Measurements from ENCODE around the gene LPP. TPM values are rescaled to one million over a fixed set of nuclear protein-coding genes. Genes with fewer than 3 reads are reported as not detected.

The LPP gene
- polyA plus RNA-seq, 1 donor (not counting 4 experiments of a cell fraction or from before 2014, with no cell fraction given) = 16.0 TPM

DNA sequence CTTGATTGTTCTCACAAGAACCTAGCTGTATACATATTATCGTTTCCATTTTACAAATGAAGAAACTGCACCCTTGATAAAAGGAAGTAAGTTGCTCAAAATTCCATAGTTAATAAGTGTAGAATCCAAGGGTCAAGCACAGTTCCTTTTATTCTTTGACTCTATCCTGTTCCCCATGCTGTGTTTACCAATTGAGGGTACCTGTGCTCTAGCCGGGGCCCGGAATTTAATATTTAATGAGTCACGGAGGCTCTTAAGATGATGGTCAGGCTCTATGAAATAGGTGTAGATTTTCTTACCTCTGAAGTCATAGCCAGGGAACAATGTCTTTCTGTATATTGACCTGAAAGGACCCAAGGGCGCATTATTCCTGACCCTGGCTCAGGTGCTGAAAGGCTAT is 65.2 kb downstream of the LPP start:
- Histone ChIP-seq H3K79me2 (ENCODE audit: control insufficient read depth, insufficient read depth, low read length) (peaks cover 41% of the 10 kb centered on the region), H3K9me3 (ENCODE audit: control insufficient read depth, low read depth, low read length) (no peaks in the 10 kb centered on the region), H2AFZ (ENCODE audit: control insufficient read depth, low read length) (no peak overlapping the region), H3K4me2 (ENCODE audit: control insufficient read depth, extremely low read depth, insufficient read depth, low read depth, low read length) (no peak overlapping the region), H3K4me1 (ENCODE audit: control insufficient read depth, extremely low read depth, insufficient read depth, low read length) (peaks cover 8% of the 10 kb centered on the region), H3K9me1 (ENCODE audit: control insufficient read depth, extremely low read depth, insufficient read depth, low read length) (no peaks in the 10 kb centered on the region), H3K9ac (ENCODE audit: control insufficient read depth, extremely low read depth, insufficient read depth, low read length) (no peak overlapping the region), H3K4me3 (ENCODE audit: control insufficient read depth in 2 of 3, extremely low read depth in 1 of 3, insufficient read depth in 2 of 3, low read depth in 1 of 3, low read length in 3 of 3) (no peak overlapping the region), H3K36me3 (ENCODE audit: control insufficient read depth in 2 of 2, extremely low read depth in 1 of 2, insufficient read depth in 2 of 2, low read length in 2 of 2) (peaks cover 1 to 5% of the 10 kb centered on the region in 2 experiments), H4K20me1 (ENCODE audit: control insufficient read depth, extremely low read depth, insufficient read depth, low read length) (peaks cover 7% of the 10 kb centered on the region), H3K27ac (ENCODE audit: control insufficient read depth, insufficient read depth, low read length) (no peak overlapping the region), H3K27me3 (ENCODE audit: control insufficient read depth, extremely low read depth, insufficient read depth, low read length) (no peaks in the 10 kb centered on the region)
- no peak for FAIRE-seq
- DNase-seq (ENCODE audit: low read depth, low spot score) = no peak
- TF ChIP-seq EZH2 (IDR thresholded peaks at IDR 0.05; ENCODE audit: low read length) = no peak
- TF ChIP-seq, protein P1, sequence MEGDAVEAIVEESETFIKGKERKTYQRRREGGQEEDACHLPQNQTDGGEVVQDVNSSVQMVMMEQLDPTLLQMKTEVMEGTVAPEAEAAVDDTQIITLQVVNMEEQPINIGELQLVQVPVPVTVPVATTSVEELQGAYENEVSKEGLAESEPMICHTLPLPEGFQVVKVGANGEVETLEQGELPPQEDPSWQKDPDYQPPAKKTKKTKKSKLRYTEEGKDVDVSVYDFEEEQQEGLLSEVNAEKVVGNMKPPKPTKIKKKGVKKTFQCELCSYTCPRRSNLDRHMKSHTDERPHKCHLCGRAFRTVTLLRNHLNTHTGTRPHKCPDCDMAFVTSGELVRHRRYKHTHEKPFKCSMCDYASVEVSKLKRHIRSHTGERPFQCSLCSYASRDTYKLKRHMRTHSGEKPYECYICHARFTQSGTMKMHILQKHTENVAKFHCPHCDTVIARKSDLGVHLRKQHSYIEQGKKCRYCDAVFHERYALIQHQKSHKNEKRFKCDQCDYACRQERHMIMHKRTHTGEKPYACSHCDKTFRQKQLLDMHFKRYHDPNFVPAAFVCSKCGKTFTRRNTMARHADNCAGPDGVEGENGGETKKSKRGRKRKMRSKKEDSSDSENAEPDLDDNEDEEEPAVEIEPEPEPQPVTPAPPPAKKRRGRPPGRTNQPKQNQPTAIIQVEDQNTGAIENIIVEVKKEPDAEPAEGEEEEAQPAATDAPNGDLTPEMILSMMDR (optimal IDR thresholded peaks at IDR 0.05 in 1 of 3, IDR thresholded peaks at IDR 0.05 in 1 of 3, conservative IDR thresholded peaks at IDR 0.05 in 1 of 3; ENCODE audit: extremely low read depth in 1 of 3, insufficient read depth in 2 of 3, low read length in 3 of 3) = no peak
- dilution Hi-C loops (cut with MboI; ENCODE audit: extremely low pct_ligation_motif_present, low sequenced_read_pairs) = no loop called here

DNA sequence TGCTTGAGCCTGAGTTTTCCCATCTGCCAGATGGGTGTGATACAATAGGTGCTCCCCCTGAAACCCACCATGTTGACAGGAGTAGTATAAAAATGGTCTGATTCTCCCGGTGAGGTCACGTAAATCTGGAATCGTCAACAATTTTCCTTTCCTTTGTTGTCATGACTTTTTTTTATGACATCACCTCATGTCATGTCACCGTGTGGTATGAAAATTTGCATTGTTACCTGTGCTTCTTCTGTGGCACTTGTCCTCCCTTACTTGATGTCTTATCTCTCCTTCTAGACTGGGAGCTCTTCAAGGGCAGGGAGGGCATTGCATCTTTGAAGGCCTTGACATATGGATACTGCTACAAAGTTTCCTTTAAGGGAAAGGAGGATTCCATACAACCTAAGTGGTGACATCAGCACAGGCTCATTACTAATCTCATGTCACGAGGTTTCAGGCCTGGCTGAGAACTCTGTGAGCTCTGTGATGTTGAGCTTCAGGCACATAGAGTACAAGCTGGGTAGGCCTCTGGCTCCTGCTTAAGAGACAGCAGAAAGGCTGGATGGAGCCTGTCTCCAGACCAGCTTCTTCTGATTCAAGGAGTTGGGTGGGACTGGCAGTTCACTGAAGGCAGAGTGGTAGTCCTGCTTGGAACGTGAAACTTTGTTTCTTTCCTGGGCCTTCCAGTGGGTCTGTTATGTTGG is 66.3 kb downstream of the LPP start:
- H3K79me2 ChIP-seq (ENCODE audit: control insufficient read depth, insufficient read depth, low read length) = peaks cover 47% of the 10 kb centered on the region
- H2AFZ ChIP-seq (ENCODE audit: control insufficient read depth, low read length) = no peak overlapping the region
- H3K4me1 ChIP-seq (ENCODE audit: control insufficient read depth, extremely low read depth, insufficient read depth, low read length) = peaks cover 8% of the 10 kb centered on the region
- TF ChIP-seq, protein P1 (optimal IDR thresholded peaks at IDR 0.05 in 1 of 3, IDR thresholded peaks at IDR 0.05 in 1 of 3, conservative IDR thresholded peaks at IDR 0.05 in 1 of 3; ENCODE audit: extremely low read depth in 1 of 3, insufficient read depth in 2 of 3, low read length in 3 of 3) = no peak
- TF ChIP-seq EZH2 (IDR thresholded peaks at IDR 0.05; ENCODE audit: low read length) = no peak
- H3K4me3 ChIP-seq (ENCODE audit: control insufficient read depth in 2 of 3, extremely low read depth in 1 of 3, insufficient read depth in 2 of 3, low read depth in 1 of 3, low read length in 3 of 3) = no peak overlapping the region
- dilution Hi-C loops (cut with MboI; ENCODE audit: extremely low pct_ligation_motif_present, low sequenced_read_pairs) = no loop called here
- FAIRE-seq (no peak), DNase-seq (ENCODE audit: low read depth, low spot score) (no peak)
- no peaks in the 10 kb centered on the region for H3K9me1 ChIP-seq (ENCODE audit: control insufficient read depth, extremely low read depth, insufficient read depth, low read length)
- H3K9ac ChIP-seq (ENCODE audit: control insufficient read depth, extremely low read depth, insufficient read depth, low read length) = no peak overlapping the region
- H4K20me1 ChIP-seq (ENCODE audit: control insufficient read depth, extremely low read depth, insufficient read depth, low read length) = peaks cover 7% of the 10 kb centered on the region
- no peaks in the 10 kb centered on the region for H3K9me3 ChIP-seq (ENCODE audit: control insufficient read depth, low read depth, low read length)
- no peak overlapping the region for H3K4me2 ChIP-seq (ENCODE audit: control insufficient read depth, extremely low read depth, insufficient read depth, low read depth, low read length)
- H3K27me3 ChIP-seq (ENCODE audit: control insufficient read depth, extremely low read depth, insufficient read depth, low read length) = no peaks in the 10 kb centered on the region
- H3K27ac ChIP-seq (ENCODE audit: control insufficient read depth, insufficient read depth, low read length) = no peak overlapping the region
- peaks cover 0 to 1% of the 10 kb centered on the region in 2 experiments for H3K36me3 ChIP-seq (ENCODE audit: control insufficient read depth in 2 of 2, extremely low read depth in 1 of 2, insufficient read depth in 2 of 2, low read length in 2 of 2)

Measured in keratinocyte (primary cell).